ENCODE data around the gene RTN4RL1.

GRCh38 chr17:2068031-2068518 is 42.9 kb upstream of the RTN4RL1 start:
- TF ChIP-seq, protein P1, sequence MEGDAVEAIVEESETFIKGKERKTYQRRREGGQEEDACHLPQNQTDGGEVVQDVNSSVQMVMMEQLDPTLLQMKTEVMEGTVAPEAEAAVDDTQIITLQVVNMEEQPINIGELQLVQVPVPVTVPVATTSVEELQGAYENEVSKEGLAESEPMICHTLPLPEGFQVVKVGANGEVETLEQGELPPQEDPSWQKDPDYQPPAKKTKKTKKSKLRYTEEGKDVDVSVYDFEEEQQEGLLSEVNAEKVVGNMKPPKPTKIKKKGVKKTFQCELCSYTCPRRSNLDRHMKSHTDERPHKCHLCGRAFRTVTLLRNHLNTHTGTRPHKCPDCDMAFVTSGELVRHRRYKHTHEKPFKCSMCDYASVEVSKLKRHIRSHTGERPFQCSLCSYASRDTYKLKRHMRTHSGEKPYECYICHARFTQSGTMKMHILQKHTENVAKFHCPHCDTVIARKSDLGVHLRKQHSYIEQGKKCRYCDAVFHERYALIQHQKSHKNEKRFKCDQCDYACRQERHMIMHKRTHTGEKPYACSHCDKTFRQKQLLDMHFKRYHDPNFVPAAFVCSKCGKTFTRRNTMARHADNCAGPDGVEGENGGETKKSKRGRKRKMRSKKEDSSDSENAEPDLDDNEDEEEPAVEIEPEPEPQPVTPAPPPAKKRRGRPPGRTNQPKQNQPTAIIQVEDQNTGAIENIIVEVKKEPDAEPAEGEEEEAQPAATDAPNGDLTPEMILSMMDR (IDR thresholded peaks at IDR 0.05), result no peak
- TF ChIP-seq POLR2A (IDR thresholded peaks at IDR 0.05), result no peak
